ENCODE results near the gene CENPX.

Gene CENPX

DNA sequence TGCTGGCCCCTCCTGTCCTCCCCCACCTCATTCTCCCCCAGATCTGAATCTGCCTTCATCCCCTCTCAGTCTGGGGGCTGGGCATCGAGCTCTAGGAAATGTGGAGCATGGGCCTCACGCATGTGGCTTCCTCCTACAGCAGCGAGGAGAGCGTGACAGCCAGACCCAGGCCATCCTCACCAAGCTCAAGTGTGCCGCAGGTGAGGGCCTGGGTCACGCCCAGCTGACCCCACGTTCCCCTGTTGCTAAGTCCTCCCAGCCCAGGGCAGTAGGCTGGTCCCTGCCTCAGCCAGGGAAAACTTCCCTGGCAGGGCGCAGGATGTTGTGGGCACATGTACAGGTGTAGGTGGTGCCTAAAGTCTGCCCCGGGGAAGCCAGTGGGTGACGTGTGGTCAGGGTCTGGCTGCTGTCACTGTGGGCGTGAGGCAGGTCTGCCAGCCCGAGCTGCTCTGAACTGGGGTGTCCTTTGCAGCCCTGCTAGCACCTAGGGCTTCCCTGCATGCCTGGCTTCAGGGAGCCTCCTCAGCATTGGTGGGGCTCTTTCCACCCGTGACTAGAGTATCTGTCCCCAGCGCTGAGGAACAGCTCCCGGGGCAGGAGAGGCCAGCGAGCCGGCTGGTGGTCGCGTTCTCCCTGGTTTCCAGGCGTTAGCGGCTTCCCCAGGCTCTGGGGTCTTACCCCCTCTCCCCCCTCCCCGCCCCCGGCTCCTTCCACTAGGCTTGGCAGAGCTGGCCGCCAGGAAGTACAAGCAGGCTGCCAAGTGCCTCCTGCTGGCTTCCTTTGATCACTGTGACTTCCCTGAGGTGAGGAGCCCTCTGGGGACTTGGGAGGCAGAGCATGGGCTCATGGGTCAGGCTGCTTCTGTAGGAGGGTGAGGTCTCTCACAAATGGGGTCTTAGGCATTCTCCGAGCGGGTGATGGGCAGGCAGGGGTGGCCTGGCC, 32.6 kb upstream of the CENPX start:
- DNase-seq (ENCODE audit: low spot score) = no peak

DNA sequence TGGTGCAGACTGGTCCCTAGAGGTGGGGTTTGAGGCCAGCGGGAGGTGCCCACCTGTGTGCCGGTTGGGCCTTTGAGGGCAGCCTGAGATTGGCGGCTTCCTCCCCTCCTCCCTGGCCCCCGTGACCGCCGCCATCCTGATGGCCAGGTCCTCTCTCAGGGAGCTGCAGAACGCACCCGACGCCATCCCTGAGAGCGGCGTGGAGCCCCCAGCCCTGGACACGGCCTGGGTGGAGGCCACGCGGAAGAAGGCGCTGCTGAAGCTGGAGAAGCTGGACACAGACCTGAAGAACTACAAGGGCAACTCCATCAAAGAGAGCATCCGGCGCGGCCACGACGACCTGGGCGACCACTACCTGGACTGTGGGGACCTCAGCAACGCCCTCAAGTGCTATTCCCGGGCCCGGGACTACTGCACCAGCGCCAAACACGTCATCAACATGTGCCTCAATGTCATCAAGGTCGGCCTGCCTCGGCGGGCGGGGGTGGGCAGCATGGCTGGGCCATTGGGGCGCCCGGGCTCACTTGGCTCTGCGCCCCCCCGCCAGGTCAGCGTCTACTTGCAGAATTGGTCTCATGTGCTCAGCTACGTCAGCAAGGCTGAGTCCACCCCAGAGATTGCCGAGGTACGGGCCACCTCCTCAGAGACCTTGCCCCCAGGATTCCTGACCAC, 31.8 kb upstream of the CENPX start:
- no peak for DNase-seq (ENCODE audit: low spot score)

DNA sequence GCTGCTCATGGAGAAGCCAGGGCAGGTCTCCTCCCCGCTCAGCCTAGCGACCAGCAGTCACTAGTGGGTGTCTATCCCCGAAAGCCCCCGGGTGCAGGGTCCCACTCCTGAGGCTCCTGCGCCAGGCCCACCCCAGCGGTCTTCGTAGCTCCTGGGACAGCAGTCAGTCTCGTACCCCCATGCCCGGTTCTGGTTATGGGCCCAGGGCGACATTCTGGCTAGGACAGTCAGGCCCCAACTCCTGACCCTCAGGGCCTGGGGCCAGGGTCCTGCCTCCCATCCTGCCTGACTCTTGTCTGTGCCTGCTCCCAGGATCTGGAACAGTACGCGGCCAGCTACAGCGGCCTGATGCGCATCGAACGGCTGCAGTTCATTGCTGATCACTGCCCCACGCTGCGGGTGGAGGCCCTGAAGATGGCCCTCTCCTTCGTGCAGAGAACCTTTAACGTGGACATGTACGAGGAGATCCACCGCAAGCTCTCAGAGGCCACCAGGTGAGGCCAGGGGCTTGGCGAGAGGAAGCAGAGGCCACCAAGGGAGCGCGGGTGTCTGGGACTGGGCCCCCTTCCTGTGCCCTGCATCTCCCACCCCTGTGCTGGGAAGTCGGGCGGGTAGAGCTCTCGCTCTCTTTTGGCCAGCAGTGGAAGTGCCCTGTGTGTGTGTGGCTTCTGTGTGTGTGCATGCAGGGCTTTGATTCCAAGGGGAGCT, 31.0 kb upstream of the CENPX start:
- no peak for DNase-seq (ENCODE audit: low spot score)

DNA sequence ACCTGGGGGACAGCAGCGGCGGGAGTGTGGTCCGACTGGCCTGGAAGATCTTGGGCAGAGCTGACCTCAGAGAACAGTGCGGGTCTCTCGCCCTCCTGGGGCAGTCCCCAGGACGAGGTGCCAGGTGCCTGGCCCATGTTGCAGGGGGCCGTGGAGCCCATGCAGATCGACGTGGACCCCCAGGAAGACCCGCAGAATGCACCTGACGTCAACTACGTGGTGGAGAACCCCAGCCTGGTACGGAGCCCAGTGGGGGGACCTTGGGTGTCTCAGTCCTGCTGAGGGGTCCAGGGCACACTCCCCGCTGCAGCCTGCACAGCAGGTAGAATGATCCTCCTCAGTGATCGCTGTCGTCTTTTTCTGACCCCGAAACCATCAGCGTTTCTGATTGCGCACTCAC, 30.5 kb upstream of the CENPX start:
- no peak for DNase-seq (ENCODE audit: low spot score)

DNA sequence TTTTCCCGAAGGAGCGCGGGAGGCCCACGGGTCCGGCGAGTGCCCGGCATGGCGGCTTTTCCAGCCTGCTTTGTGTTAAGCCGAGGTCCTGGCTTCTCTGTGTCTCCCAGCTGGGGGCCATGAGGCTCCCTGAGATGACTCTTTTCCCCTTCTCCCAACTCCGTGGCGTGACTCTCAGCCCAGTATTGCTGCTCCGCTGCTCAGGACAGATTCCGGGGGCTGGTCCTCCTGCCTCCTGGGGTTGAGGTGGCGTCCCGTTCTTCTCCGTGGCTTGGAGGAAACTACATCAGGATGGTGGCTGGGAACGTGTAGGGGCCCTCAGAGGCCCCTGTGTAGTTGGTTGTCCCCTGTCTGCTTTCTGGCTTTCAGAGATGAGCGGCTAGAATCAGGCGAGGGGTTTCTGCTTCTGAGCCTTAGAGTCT, 30.0 kb upstream of the CENPX start:
- DNase-seq (ENCODE audit: low spot score) = no peak

DNA sequence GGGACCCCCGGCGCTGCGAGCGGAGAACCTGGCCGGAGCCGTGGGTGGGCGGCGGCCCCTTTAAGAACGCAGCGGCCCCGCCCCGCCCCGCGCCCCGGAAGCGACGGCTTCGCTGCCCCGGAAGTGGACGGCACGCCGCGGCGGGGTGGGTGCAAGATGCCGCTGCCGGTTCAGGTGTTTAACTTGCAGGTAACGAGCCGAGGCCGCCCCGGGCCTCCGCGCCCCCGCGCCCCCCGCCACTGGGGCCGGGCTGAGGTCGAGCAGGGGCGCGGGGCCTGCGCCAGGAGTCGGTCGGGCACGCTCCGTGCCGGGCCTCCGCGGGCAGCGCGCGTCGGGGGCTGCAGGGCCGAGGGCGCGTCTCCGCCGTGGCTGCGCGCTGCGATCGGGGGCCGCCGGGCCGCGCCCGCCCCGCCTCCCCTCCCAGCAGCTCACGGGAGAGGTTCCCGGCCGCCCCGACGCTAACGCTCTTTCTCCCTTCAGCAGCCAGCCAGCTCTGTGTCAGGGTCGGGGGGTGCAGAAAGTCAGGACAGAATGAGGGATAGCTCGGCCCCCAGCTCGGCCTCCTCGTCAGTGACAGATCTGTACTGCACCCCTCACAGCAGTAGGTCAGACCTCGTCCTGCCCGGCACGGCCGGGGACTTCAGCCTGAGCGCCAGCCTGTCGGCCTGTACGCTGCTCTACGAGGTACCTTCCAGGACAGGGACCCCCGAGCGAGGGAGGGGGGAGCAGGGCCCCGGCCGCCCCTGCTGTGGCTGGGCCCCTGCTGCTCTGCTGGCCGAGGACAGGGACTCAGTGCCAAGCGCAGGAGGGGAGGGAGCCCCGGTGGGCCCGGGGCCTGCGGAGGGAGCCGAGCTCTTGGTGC, 29.3 kb upstream of the CENPX start, which contains the start of the genes GPS1 and RFNG:
GPS1 (plus strand) TSS at position 123 of the 862 bp plus-strand sequence; CDS start at position 157, 34 bp downstream.
RFNG (minus strand) TSS at position 36 of the 862 bp plus-strand sequence. CDS start 45 bp downstream, outside the sequence.
- DNase-seq (ENCODE audit: low spot score) = peak; percentile 92

DNA sequence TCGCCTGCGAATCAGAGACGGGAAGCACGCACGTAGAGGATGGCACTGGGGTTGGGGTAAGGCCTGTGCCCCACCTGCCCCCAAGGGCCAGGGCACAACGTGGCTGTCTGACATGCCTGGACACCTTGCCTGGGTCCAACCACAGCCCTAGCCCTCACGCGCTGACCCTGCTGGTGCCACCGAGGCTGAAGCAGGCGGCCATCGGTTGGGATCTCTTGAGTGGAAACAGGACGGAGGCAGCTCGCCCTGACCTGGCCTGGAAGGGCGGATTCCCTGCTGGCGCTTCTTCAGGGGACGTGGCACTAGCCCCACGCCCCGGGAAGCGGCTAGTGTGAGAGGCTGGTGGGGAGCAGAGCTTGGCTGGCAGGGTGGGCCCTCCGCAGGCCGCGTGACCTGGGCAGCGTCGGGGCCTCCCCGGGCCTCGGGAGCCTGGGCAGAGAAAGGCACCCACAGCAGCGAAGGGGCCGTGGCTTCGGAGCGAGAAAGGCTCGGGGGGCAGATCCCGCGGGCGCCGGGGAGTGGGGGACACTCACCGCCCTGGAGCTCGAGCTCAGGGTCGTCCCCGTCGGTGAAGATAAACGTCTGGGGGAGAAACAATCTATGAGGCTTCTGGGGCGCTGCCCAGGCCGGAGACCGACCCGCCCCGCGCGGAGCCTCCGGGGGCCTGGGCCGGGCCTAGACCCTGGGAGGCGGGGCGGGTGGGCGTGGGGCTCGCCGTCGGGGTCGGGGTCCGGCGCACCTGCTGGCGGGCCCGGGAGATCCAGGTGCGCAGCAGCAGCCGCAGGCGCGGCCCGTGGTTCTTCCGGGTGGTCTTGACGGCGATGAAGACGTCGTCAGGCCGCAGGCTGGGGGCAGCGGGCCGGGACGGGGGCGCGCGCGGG, 28.3 kb upstream of the CENPX start:
- no peak for DNase-seq (ENCODE audit: low spot score)

DNA sequence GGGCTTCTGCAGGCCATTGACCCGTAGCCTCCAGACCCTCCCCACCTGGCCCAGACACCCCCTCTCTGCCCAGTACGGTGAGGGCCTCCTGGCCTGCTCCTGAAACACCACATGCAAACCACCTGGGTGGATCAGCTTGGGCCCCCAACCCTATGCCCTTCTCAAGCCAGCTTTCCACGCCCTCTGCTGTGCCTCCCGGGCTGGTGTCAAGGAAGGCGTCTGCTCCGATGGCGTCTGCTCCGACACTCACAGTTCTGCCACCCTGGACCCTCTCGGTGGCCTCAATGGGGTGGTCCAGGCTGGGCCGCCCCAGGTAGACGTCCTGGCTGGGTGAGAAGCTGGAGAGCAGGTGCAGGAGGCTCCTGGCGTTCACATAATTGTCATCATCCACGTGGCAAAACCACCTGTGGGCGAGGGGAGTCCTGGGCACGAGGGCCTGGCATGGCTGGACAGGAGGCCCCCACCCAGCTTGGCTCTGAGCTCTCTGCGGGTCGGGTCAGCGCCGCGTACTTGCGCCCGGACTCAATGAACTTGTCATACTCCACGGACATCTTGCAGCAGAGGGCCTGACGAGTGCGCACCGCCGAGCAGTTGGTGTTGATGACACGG, 27.6 kb upstream of the CENPX start:
- no peak for DNase-seq (ENCODE audit: low spot score)

DNA sequence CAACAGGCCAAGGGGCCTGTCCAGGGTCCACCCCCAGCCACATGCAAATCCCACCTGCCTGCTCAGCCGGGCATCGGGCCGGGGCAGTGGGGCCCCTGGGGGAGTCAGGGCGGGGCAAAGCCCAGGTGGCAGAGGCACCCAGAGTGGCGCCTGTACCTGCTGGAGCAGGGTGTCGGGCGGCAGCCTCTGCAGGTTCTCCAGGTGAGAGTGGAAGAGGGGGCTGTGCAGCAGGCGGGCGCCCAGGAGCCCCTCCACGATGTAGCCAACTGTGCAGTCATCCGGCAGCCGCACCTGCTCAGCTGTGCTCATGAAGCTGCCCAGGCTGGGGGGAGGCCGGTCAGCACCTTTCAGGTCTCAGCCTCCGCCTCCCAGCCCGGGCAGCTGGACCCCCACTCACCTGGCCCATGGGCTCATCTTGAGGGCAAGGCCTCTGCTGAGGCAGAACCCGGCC, 26.9 kb upstream of the CENPX start:
- DNase-seq (ENCODE audit: low spot score) = no peak

DNA sequence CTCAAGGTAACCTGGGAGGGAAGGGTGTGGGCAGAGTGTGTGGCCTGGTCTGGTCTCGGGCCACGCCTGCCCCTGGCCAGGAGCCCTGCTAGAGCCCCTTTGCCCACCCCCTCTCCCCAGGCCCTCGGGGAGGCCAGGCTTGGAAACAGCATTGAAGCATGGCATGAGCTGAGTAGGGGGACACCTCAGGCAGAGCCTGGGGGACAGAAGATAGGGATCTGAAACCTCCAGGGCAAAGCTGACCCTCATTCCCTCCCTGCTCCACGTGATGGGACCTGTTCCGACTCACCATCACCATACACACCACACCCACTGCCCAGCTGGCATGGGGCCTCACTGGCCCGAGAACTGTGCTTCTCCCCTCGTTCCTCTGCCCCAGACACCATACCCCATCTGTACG, 26.4 kb upstream of the CENPX start:
- DNase-seq (ENCODE audit: low spot score) = no peak

DNA sequence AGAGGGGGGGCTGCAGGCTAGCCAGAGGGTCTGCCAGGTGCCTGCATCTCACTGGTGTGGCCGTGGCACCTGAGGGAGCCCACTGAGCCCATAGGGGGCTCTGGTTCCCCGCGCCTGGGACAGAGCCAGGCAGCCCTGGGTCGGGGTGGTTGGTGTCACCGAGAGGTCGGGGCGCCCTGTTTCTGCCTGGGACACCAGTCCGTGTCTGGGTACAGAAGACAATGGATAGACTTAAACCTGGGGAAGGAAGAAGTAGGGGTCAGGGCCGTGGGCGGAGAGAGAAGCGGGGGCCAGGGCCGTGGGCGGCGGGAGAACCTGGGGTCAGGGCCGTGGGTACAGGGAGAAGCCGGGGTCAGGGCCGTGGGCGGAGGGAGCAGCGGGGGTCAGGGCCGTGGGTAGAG, 25.9 kb upstream of the CENPX start:
- no peak for DNase-seq (ENCODE audit: low spot score)

DNA sequence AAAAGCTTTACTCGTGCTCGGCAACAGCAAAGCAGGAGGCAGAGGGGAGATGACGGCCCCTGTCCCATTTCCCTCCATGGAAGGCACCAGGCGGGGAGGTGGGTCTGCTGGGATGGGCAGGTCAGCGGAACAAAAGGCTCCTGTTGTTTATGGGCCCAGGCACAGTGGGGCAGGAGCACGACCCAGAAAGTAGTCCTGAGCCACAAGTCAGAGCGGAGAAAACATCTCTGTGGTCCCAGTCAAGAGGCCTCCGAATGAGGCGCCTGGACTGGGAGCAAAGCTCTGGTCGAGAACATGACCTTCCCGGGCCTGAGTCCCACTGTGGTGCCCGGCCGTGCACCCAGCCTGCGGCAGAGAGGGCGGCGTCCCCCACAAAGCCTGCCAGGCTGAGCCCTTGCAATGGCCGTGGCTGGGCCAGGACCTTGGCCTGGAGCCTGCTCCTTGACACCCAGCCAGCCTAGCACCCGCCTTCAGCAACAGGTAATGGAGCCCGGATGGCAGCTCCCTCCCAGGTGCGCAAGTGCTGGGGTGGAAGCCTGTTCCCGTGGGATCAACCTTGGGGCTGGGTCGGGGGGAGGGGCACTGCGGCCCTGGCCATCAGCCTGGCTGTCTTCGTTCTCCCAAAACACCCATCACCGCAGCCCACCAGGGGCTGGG, 25.4 kb upstream of the CENPX start:
- DNase-seq (ENCODE audit: low spot score) = no peak

DNA sequence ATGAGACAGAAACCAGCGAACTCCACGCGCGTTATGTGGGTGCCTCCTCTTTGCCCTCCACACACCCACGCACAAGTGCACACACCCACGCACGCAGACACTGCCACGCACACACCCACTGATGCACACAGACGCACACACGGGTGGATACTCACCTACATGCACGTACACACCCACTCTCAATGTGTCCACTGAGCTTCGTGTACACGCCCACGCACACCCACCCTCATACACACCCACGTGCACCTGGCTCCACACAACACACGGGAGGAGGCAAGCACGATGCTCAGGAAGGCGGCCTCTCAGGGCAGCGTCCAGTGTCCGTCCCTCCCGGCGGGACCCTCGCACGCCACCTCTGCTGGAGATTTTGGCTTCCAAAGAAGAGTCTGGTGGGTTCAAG, 24.7 kb upstream of the CENPX start:
- no peak for DNase-seq (ENCODE audit: low spot score)

DNA sequence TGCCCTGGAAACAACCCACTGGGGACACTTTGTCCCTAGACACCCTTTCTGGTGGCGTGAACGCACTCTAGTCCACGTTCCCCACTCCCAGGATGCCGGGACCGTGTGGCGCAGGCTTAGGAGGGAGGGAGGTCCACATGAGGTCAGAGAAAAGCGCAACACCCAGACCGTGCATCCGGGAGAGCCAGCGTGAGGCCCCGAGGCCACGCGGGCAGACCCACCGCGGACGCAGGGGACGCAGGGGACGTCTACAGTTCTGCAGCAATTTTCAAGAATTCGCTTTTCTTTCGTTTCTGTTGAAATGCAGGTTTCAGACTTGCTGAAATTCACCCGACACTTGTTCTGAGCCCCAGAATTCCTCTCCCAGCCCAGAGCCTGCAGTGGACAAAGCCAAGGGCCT, 24.2 kb upstream of the CENPX start:
- no peak for DNase-seq (ENCODE audit: low spot score)

DNA sequence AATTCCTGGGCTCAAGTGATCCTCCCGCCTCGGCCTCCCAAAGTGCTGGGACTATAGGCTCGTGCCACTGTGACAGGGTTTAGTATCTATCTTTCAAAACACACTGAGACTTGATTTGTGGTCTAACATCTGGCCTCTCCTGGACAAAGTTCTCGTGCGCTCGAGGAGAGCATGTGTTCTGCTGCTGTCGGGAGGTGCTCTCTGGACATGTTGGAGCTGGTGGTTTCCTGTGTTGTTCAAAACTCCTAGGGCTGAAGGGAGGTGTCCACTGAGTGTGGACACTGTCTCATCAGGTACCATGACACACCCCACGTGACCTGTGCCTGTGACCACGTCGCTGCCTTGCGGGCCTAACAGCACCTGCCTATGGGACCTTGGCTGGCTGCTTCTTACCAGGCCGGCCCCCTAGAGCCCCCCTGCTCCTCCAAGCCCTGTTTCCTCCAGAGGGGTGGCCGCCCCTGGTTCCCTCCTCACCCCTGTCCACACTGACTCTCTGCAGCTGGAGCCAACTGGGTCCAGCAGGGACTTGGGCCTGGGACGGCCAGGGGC, 23.3 kb upstream of the CENPX start:
- DNase-seq (ENCODE audit: low spot score) = no peak

DNA sequence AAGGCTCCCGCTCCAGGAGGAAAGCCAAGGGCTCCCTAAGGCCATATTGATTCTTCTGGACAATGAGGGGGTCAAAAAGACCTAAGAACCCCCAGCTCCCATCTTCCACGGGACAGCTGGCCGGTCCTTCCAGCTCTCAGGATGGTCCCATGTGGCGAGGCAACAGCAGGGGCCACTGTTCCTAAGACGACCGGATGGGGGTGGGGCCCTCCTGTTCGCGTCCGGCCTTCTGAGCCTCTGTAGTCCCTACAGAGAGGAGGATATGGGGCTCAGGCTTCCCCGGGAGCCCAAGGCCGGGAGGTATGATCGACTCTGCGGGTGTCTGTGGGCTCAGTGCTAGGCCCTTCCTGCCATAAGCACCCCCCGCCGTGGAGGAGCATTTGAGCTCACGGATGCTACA, 20.8 kb upstream of the CENPX start:
- DNase-seq (ENCODE audit: low spot score) = no peak

DNA sequence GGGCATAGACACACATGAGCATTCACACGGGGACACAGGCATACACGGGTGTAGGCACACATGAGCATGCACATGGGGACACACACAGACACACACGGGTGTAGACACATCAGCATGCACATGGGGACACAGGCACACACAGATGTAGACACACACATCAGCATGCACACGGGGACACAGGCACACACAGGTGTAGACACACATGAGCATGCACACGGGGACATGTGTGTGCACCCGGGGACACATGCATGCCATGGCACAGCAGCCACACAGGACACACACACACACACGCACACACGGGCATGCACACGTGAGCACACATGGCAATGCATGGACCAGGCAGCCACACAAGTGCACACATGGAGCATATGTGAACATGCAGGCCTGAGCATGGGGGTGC, 20.0 kb upstream of the CENPX start:
- DNase-seq (ENCODE audit: low spot score) = no peak

DNA sequence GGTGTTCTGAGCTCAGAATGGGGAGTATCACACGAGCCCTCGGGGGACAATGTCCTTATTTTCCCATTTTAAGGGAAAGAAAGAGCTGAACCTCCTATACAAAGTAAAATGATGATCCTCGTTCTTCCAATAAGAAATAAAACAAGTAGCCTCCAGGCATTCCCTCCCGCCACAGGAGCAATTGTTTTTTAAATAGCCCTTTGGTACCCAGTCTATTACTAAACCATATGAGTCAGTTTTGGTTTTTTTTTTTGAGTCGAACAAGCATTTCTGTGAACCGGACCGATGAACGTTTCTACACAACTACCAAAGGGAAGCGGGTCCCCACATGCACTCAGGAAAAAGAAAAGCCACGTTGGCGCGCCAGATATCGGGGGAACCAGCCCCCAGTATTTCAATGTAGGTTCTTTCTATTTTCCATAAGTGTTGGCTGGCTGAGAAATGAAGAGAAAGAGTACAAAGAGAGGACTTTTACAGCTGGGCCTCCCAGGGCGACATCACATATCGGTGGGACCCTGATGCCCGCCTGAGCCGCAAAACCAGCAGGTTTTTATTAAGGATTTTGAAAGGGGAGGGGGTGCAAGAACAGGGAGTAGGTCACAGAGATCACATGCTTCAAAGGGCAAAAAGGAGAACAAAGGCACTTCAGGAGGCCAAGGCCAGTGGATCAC, 18.6 kb upstream of the CENPX start:
- DNase-seq (ENCODE audit: low spot score) = no peak
